ENCODE measurements around the gene KLHL13. TPM values are rescaled to one million over a fixed set of nuclear protein-coding genes. Genes with fewer than 3 reads are reported as not detected.
"Not testable (repeated sequence)": the region's sequence is repeated elsewhere in the genome, so short reads cannot be mapped to it uniquely, and the experiment has no call there.

Gene KLHL13
- polyA plus RNA-seq, 1 donor from 2014 or later: 15.7 TPM

- no peaks in the 10 kb centered on the region for H3K36me3 ChIP-seq (ENCODE audit: insufficient read depth, low read length)
- no peaks in the 10 kb centered on the region for H4K20me1 ChIP-seq (ENCODE audit: insufficient read depth)
- no peaks in the 10 kb centered on the region for H3F3A ChIP-seq (ENCODE audit: insufficient read depth, low read length, poor library complexity, severe bottlenecking)
- H3K9ac ChIP-seq (ENCODE audit: low read length): no peak overlapping the region
- no peak overlapping the region for H2AFZ ChIP-seq (ENCODE audit: low read depth, low read length)
- no peaks in the 10 kb centered on the region for H3K27me3 ChIP-seq (ENCODE audit: insufficient read depth, low read depth, low read length)
- H3K79me2 ChIP-seq (replicated peaks; ENCODE audit: insufficient read depth, low read length): no peaks in the 10 kb centered on the region
- no peaks in the 10 kb centered on the region for H3K9me2 ChIP-seq (ENCODE audit: insufficient read depth, low read length)
- H3K4me2 ChIP-seq (ENCODE audit: low read length): no peak overlapping the region
- no peak overlapping the region for H3K4me3 ChIP-seq (ENCODE audit: low read length)
- no peaks in the 10 kb centered on the region for H3K9me3 ChIP-seq (ENCODE audit: low read length)
- no peak overlapping the region for H3K27ac ChIP-seq (ENCODE audit: low read length)
- TF ChIP-seq MXI1 (conservative IDR thresholded peaks at IDR 0.05; ENCODE audit: poor library complexity, severe bottlenecking) (no peak), SMC3 (conservative IDR thresholded peaks at IDR 0.05; ENCODE audit: poor library complexity) (no peak), RAD21 (conservative IDR thresholded peaks at IDR 0.05) (no peak)
Observed at GRCh38 chrX:118024482-118024881, 92.1 kb downstream of the KLHL13 start.

GRCh38 chrX:118022753-118023152, 93.9 kb downstream of the KLHL13 start:
- TF ChIP-seq POLR2AphosphoS5 (IDR thresholded peaks at IDR 0.05) (no peak), EP300 (conservative IDR thresholded peaks at IDR 0.05; ENCODE audit: poor library complexity, severe bottlenecking) (no peak), MXI1 (conservative IDR thresholded peaks at IDR 0.05; ENCODE audit: poor library complexity, severe bottlenecking) (no peak), TAF1 (IDR thresholded peaks at IDR 0.05; ENCODE audit: low read depth) (no peak)
- Histone ChIP-seq H2AFZ (ENCODE audit: low read depth, low read length) (no peak overlapping the region), H3K9ac (ENCODE audit: low read length) (no peak overlapping the region), H4K20me1 (ENCODE audit: insufficient read depth) (no peaks in the 10 kb centered on the region), H3F3A (ENCODE audit: insufficient read depth, low read length, poor library complexity, severe bottlenecking) (no peaks in the 10 kb centered on the region), H3K36me3 (ENCODE audit: insufficient read depth, low read length) (no peaks in the 10 kb centered on the region), H3K9me3 (ENCODE audit: low read length) (no peaks in the 10 kb centered on the region), H3K79me2 (replicated peaks; ENCODE audit: insufficient read depth, low read length) (no peaks in the 10 kb centered on the region), H3K4me3 (ENCODE audit: low read length) (no peak overlapping the region), H3K27ac (ENCODE audit: low read length) (no peak overlapping the region), H3K4me2 (ENCODE audit: low read length) (no peak overlapping the region), H3K9me2 (ENCODE audit: insufficient read depth, low read length) (no peaks in the 10 kb centered on the region), H3K27me3 (ENCODE audit: insufficient read depth, low read depth, low read length) (no peaks in the 10 kb centered on the region)

- Histone ChIP-seq H3K9me2 (ENCODE audit: insufficient read depth, low read length) (no peaks in the 10 kb centered on the region), H2AFZ (ENCODE audit: low read depth, low read length) (no peak overlapping the region), H3K79me2 (replicated peaks; ENCODE audit: insufficient read depth, low read length) (no peaks in the 10 kb centered on the region), H3K36me3 (ENCODE audit: insufficient read depth, low read length) (no peaks in the 10 kb centered on the region), H3K9ac (ENCODE audit: low read length) (no peak overlapping the region), H3K4me3 (ENCODE audit: low read length) (no peak overlapping the region), H4K20me1 (ENCODE audit: insufficient read depth) (no peaks in the 10 kb centered on the region), H3K27me3 (ENCODE audit: insufficient read depth, low read depth, low read length) (no peaks in the 10 kb centered on the region), H3K27ac (ENCODE audit: low read length) (no peak overlapping the region), H3F3A (ENCODE audit: insufficient read depth, low read length, poor library complexity, severe bottlenecking) (no peaks in the 10 kb centered on the region), H3K9me3 (ENCODE audit: low read length) (no peaks in the 10 kb centered on the region), H3K4me2 (ENCODE audit: low read length) (no peak overlapping the region)
- TF ChIP-seq REST (IDR thresholded peaks at IDR 0.05; ENCODE audit: borderline replicate concordance) (no peak), MXI1 (conservative IDR thresholded peaks at IDR 0.05; ENCODE audit: poor library complexity, severe bottlenecking) (no peak), POLR2AphosphoS5 (IDR thresholded peaks at IDR 0.05) (no peak), EZH2 (IDR thresholded peaks at IDR 0.05; ENCODE audit: borderline replicate concordance, insufficient read depth, low read length, poor library complexity, severe bottlenecking) (no peak), TAF1 (IDR thresholded peaks at IDR 0.05; ENCODE audit: low read depth) (no peak), RAD21 (conservative IDR thresholded peaks at IDR 0.05) (no peak), CTCF (IDR thresholded peaks at IDR 0.05; ENCODE audit: poor library complexity, severe bottlenecking) (no peak)
Observed at GRCh38 chrX:118016422-118016821, 100.2 kb downstream of the KLHL13 start.

GRCh38 chrX:118002417-118002816, 114.2 kb downstream of the KLHL13 start:
- not testable (repeated sequence) for H4K20me1 ChIP-seq (ENCODE audit: insufficient read depth); H3K27ac ChIP-seq (ENCODE audit: low read length); H3K9me3 ChIP-seq (ENCODE audit: low read length)

More at GRCh38 chrX:118002417-118002816, 114.2 kb downstream of the KLHL13 start:
- not testable (repeated sequence) for H3K4me2 ChIP-seq (ENCODE audit: low read length); H3K4me3 ChIP-seq (ENCODE audit: low read length); H3K36me3 ChIP-seq (ENCODE audit: insufficient read depth, low read length); H3K9me2 ChIP-seq (ENCODE audit: insufficient read depth, low read length); H3K27me3 ChIP-seq (ENCODE audit: insufficient read depth, low read depth, low read length); H3K79me2 ChIP-seq (replicated peaks; ENCODE audit: insufficient read depth, low read length); H2AFZ ChIP-seq (ENCODE audit: low read depth, low read length); H3F3A ChIP-seq (ENCODE audit: insufficient read depth, low read length, poor library complexity, severe bottlenecking); H3K9ac ChIP-seq (ENCODE audit: low read length)
